Mesendoderm (in vitro differentiated cells): ENCODE results near the gene PTGDS.

Experiments used
- DNase-seq: peaks from one replicate; pipeline ENCODE4 v3.0.0; 2013
- H2AK5ac ChIP-seq: 2 replicates; pipeline ENCODE4 v1.6.1; 2013; ENCODE audit warnings: low read length, inconsistent platforms
- H2BK120ac ChIP-seq: 2 replicates; pipeline ENCODE4 v1.6.1; 2013; ENCODE audit warnings: low read depth, mild to moderate bottlenecking, low read length, moderate library complexity, mixed read lengths
- H2BK15ac ChIP-seq: replicated peaks from 2 replicates; pipeline ENCODE4 v1.6.1; 2013; ENCODE audit warnings: low read depth, mild to moderate bottlenecking, moderate library complexity
- H2BK5ac ChIP-seq: 2 replicates; pipeline ENCODE4 v1.6.1; 2013; ENCODE audit warnings: low read length, inconsistent platforms
- H3K18ac ChIP-seq: 2 replicates; pipeline ENCODE4 v1.6.1; 2013; ENCODE audit warnings: mild to moderate bottlenecking, low read length, mixed read lengths
- H3K23ac ChIP-seq: one replicate; pipeline ENCODE4 v1.6.1; 2013; ENCODE audit warnings: low read length
- H3K27ac ChIP-seq: 2 replicates; pipeline ENCODE4 v1.5.1; 2013; ENCODE audit warnings: low read depth, mild to moderate bottlenecking, inconsistent platforms, low read length, moderate library complexity
- H3K27me3 ChIP-seq: 2 replicates; pipeline ENCODE4 v1.6.1; 2013; ENCODE audit warnings: low read length, control low read depth, mild to moderate bottlenecking, inconsistent platforms; ENCODE audit not compliant: insufficient read depth, poor library complexity
- H3K36me3 ChIP-seq: 2 replicates; pipeline ENCODE4 v1.6.1; 2013; ENCODE audit warnings: low read length, inconsistent platforms; ENCODE audit not compliant: control insufficient read depth, insufficient read depth
- H3K4ac ChIP-seq: one replicate; pipeline ENCODE4 v1.6.1; 2013; ENCODE audit warnings: low read depth, mild to moderate bottlenecking, low read length, moderate library complexity
- H3K4me1 ChIP-seq: 2 replicates; pipeline ENCODE4 v1.6.1; 2013; ENCODE audit warnings: low read depth, low read length, inconsistent platforms; ENCODE audit not compliant: control insufficient read depth
- H3K4me2 ChIP-seq: 2 replicates; pipeline ENCODE4 v1.6.1; 2013; ENCODE audit warnings: low read length
- H3K4me3 ChIP-seq: 2 replicates; pipeline ENCODE4 v1.5.1; 2013; ENCODE audit warnings: mild to moderate bottlenecking, low read length
- H3K56ac ChIP-seq: one replicate; pipeline ENCODE4 v1.6.1; 2013; ENCODE audit warnings: low read length
- H3K79me1 ChIP-seq: 2 replicates; pipeline ENCODE4 v1.6.1; 2013; ENCODE audit warnings: low read length, inconsistent platforms
- H3K79me2 ChIP-seq: 2 replicates; pipeline ENCODE4 v1.6.1; 2013; ENCODE audit warnings: mild to moderate bottlenecking, low read length; ENCODE audit not compliant: control insufficient read depth, insufficient read depth
- H3K9ac ChIP-seq: 2 replicates; pipeline ENCODE4 v1.6.1; 2013; ENCODE audit warnings: low read length, inconsistent platforms
- H4K5ac ChIP-seq: one replicate; pipeline ENCODE4 v1.6.1; 2013; ENCODE audit warnings: low read length
- H4K8ac ChIP-seq: one replicate; pipeline ENCODE4 v1.6.1; 2013; ENCODE audit warnings: low read depth, mild to moderate bottlenecking, control low read depth, low read length, moderate library complexity
- WGBS: extraction: QIAGEN DNeasy Blood & Tissue Kit; methylation state at CpG from one replicate; pipeline ENCODE4 v1.1.7; 2013; ENCODE audit warnings: low lambda C conversion rate, missing lambda C conversion rate; ENCODE audit not compliant: insufficient coverage; ENCODE audit errors: extremely low coverage; 5-methylcytosine and 5-hydroxymethylcytosine counted together

PTGDS gene

DNA sequence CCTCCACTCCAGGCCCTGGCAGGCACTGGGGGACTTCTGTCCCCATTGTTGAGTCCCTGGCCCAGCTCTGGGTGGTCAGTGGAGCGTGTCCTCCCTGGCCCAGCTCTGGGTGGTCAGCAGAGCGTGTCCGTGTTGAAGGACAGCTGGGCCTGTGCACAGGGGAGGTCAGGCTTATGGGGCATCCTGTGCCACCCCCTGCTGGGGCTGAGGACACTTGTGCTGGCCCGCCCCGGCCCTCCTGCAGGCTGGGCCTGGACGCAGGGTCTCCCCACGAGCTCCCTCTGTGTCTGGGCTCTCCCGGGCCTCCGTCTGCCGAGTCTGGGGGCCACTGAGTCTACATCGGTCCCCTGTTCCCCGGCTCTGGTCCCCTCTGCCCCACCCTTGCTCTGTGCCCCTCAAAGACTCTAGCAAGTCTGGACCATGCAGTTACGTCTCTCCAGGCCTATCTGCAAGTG, 30.5 kb downstream of the PTGDS start:
- Histone ChIP-seq H2AK5ac (no peak overlapping the region), H3K4me1 (no peaks in the 10 kb centered on the region), H4K5ac (no peak overlapping the region), H3K23ac (no peak overlapping the region), H3K56ac (no peak overlapping the region), H3K27me3 (no peaks in the 10 kb centered on the region), H3K9ac (no peak overlapping the region), H3K18ac (no peak overlapping the region), H3K36me3 (no peaks in the 10 kb centered on the region), H3K79me2 (no peaks in the 10 kb centered on the region), H2BK120ac (no peak overlapping the region), H3K4me2 (no peak overlapping the region), H3K79me1 (no peaks in the 10 kb centered on the region), H2BK15ac (no peak overlapping the region), H3K27ac (no peak overlapping the region), H3K4me3 (no peak overlapping the region), H4K8ac (no peak overlapping the region), H2BK5ac (no peak overlapping the region), H3K4ac (no peak overlapping the region)
- DNase-seq = no peak
- WGBS = no CpG with 5 or more reads among the region's 13 CpGs

DNA sequence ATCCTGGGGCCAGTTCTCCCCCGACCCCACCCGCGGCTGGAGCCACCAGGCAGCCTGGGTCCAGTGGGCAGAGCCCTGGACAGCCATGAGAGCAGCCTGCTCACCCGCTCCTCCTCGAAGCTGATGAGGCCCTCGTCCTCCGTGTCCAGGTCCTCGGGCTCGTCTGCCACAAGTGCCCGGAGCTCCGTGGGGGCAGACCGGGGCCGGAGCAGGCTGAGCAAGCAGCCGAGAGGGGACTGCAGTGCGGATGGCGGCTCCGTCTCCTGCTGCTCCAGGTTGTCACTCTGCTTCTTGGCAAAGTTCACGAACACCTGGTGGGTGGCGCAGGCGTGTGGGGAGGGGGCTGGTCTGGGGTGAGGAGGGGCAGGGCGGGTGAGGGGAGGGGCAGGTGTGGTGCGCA, 31.0 kb downstream of the PTGDS start:
- no peak overlapping the region for H2BK120ac ChIP-seq
- no peak overlapping the region for H2AK5ac ChIP-seq
- H4K5ac ChIP-seq = no peak overlapping the region
- no peaks in the 10 kb centered on the region for H3K79me1 ChIP-seq
- no peak overlapping the region for H3K4me3 ChIP-seq
- no CpG with 5 or more reads among the region's 22 CpGs for WGBS
- no peaks in the 10 kb centered on the region for H3K36me3 ChIP-seq
- no peak overlapping the region for H3K27ac ChIP-seq
- H3K4me1 ChIP-seq = no peaks in the 10 kb centered on the region
- H4K8ac ChIP-seq = no peak overlapping the region
- H3K56ac ChIP-seq = no peak overlapping the region
- no peak overlapping the region for H2BK15ac ChIP-seq
- no peak overlapping the region for H3K4ac ChIP-seq
- H2BK5ac ChIP-seq = no peak overlapping the region
- no peak for DNase-seq
- H3K23ac ChIP-seq = no peak overlapping the region
- no peaks in the 10 kb centered on the region for H3K79me2 ChIP-seq
- H3K27me3 ChIP-seq = no peaks in the 10 kb centered on the region
- no peak overlapping the region for H3K9ac ChIP-seq
- H3K18ac ChIP-seq = no peak overlapping the region
- no peak overlapping the region for H3K4me2 ChIP-seq

DNA sequence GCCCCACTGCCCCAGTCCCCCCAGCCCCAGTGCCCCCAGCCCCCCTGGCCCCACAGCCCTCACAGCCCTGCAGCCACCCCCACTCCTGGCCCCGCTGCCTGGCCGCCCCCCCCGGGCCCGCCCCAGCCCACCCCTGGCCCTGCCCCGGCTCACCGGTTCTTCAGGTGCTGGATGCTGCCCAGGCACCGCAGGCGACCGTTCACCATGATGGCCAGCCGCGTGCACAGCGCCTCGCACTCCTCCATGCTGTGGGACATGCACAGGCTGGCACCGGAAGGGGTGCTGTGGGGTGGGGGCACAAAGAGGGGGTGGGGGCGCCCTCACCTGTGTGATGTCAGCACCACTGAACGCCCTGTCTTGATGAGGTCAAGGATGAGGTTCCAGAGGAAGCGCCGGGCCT, 31.9 kb downstream of the PTGDS start:
- H3K4me3 ChIP-seq = no peak overlapping the region
- no peak overlapping the region for H3K4me2 ChIP-seq
- no peak overlapping the region for H2BK5ac ChIP-seq
- H3K4ac ChIP-seq = no peak overlapping the region
- H3K27ac ChIP-seq = no peak overlapping the region
- no peak overlapping the region for H4K8ac ChIP-seq
- no peak overlapping the region for H3K9ac ChIP-seq
- H2BK120ac ChIP-seq = no peak overlapping the region
- no peak overlapping the region for H3K18ac ChIP-seq
- H2AK5ac ChIP-seq = no peak overlapping the region
- H3K79me2 ChIP-seq = no peaks in the 10 kb centered on the region
- H3K36me3 ChIP-seq = no peaks in the 10 kb centered on the region
- no CpG with 5 or more reads among the region's 18 CpGs for WGBS
- no peak overlapping the region for H3K56ac ChIP-seq
- H3K27me3 ChIP-seq = no peaks in the 10 kb centered on the region
- DNase-seq = no peak
- no peak overlapping the region for H3K23ac ChIP-seq
- no peak overlapping the region for H2BK15ac ChIP-seq
- H3K4me1 ChIP-seq = no peaks in the 10 kb centered on the region
- no peak overlapping the region for H4K5ac ChIP-seq
- H3K79me1 ChIP-seq = no peaks in the 10 kb centered on the region

DNA sequence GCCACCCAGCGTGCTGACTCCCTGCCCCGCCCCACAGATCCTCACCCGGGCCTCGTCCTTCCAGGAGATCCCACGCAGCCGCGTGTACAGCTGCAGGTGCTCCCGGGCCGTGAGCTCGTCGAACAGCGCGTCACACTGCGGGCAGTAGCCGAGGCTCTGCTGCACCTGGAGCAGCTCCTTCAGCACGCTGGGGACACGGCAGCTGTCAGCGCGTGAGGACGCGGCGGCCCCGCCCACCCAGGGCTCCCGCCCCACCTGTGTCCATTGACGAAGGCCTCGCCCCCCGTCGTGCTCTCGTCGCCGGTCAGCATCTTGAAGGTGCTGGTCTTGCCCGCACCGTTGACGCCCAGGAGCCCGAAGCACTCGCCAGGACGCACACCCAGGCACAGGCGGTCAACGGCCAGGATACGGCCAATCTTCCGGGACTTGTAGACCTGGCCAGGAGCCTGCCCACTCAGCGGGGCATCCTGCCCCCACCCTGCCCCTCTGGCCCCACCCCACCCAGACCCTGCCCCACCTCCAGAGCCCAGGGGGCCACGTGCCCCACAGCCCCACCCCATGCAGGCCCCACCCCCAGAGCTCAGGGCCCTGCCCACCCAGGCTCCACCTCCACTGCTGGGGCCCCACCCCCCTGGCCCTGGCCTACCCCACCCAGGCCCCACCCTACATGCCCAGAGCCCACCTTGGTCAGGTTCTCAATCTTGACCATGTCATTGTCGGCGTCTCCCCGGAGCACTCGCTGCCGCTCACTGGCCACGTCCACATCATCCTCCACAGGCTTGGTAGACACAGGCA, 32.8 kb downstream of the PTGDS start:
- Histone ChIP-seq H4K5ac (no peak overlapping the region), H3K4me2 (no peak overlapping the region), H2BK5ac (no peak overlapping the region), H3K36me3 (no peaks in the 10 kb centered on the region), H3K79me1 (no peaks in the 10 kb centered on the region), H2BK15ac (no peak overlapping the region), H3K27me3 (no peaks in the 10 kb centered on the region), H3K23ac (no peak overlapping the region), H3K4me1 (no peaks in the 10 kb centered on the region), H4K8ac (no peak overlapping the region), H2BK120ac (no peak overlapping the region), H3K4me3 (no peak overlapping the region), H3K9ac (no peak overlapping the region), H3K27ac (no peak overlapping the region), H3K79me2 (no peaks in the 10 kb centered on the region), H3K56ac (no peak overlapping the region), H3K4ac (no peak overlapping the region), H3K18ac (no peak overlapping the region), H2AK5ac (no peak overlapping the region)
- DNase-seq = no peak
- WGBS = no CpG with 5 or more reads among the region's 49 CpGs

DNA sequence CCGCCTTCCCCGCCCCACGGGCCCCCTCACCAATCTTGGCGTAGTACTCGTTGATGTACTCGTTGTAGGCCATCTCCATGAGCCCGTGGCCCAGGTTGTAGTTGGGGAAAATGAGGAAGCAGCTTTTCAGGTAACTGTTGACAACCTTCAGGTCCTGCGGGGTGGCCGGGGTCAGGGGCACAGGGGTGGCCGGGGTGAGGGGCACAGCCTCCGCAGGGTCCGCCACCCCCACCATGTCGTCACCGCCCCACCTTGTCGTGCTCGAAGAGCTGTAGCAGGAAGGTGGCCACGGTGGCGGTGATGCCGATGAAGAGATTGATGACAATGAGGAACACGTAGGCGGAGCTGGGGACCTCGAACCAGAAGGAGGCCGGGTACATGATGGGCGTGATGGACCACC, 33.9 kb downstream of the PTGDS start:
- no CpG with 5 or more reads among the region's 24 CpGs for WGBS
- Histone ChIP-seq H4K8ac (no peak overlapping the region), H2BK15ac (no peak overlapping the region), H3K4me2 (no peak overlapping the region), H3K4me1 (no peaks in the 10 kb centered on the region), H4K5ac (no peak overlapping the region), H3K27ac (no peak overlapping the region), H3K23ac (no peak overlapping the region), H3K4ac (no peak overlapping the region), H2BK120ac (no peak overlapping the region), H3K9ac (no peak overlapping the region), H3K79me2 (no peaks in the 10 kb centered on the region), H3K79me1 (no peaks in the 10 kb centered on the region), H3K56ac (no peak overlapping the region), H2AK5ac (no peak overlapping the region), H3K36me3 (no peaks in the 10 kb centered on the region), H2BK5ac (no peak overlapping the region), H3K27me3 (no peaks in the 10 kb centered on the region), H3K18ac (no peak overlapping the region), H3K4me3 (no peak overlapping the region)
- DNase-seq = no peak
